T-helper 17 cell (primary cell): Measurements from ENCODE around the gene TENT5D. TPM values are rescaled to one million over a fixed set of nuclear protein-coding genes. Genes with fewer than 3 reads are reported as not detected.
"Not testable (repeated sequence)": the region's sequence is repeated elsewhere in the genome, so short reads cannot be mapped to it uniquely, and the experiment has no call there.

Experiments used
- ATAC-seq: fragments of 150-1000 bp; cut with Tn5 transposase; 2 replicates; pipeline ENCODE4 v1.10.0; 2021; ENCODE audit warnings: mild to moderate bottlenecking, moderate library complexity
- DNase-seq, 3 donors: peaks; one replicate each; pipeline versions ENCODE4 v3.0.0 to v3.0.0-alpha.2; 2020 to 2021
- H3K9me3 ChIP-seq: one replicate; pipeline ENCODE4 v1.7.0; 2013; ENCODE audit warnings: low read length, mild to moderate bottlenecking; ENCODE audit not compliant: control insufficient read depth, poor library complexity, severe bottlenecking
- H3K27ac Mint-ChIP-seq: one replicate; pipeline ENCODE4 v1.8.0; 2022; ENCODE audit warnings: mild to moderate bottlenecking, moderate library complexity, mixed read lengths
- H3K27me3 Mint-ChIP-seq: one replicate; pipeline ENCODE4 v1.8.0; 2022; ENCODE audit warnings: mixed read lengths
- H3K36me3 Mint-ChIP-seq: one replicate; pipeline ENCODE4 v1.8.0; 2022; ENCODE audit warnings: low read depth, mixed read lengths
- H3K4me1 Mint-ChIP-seq: one replicate; pipeline ENCODE4 v1.8.0; 2022; ENCODE audit warnings: mild to moderate bottlenecking, mixed read lengths
- H3K4me3 Mint-ChIP-seq: one replicate; pipeline ENCODE4 v1.8.0; 2022; ENCODE audit warnings: mild to moderate bottlenecking, moderate library complexity, mixed read lengths
- total RNA-seq, 4 donors: library from RNA in 2 of 4; stranded (reverse) in 2 of 4; gene quantifications; one replicate each; pipeline ENCODE4 v1.2.3 and lab custom pipeline; 2022 to 2026

TENT5D gene
- not detected for total RNA-seq
- 0 reads per million in 2 donors for total RNA-seq (lab: John Stamatoyannopoulos, UW)

- H3K27ac Mint-ChIP-seq: no peak within 1 kb of the TSS
- H3K4me1 Mint-ChIP-seq: no peaks in the 10 kb centered on the region
- no peak within 1 kb of the TSS for H3K4me3 Mint-ChIP-seq
- DNase-seq (no peak), ATAC-seq (no peak)
- no peaks in the 10 kb centered on the region for H3K9me3 ChIP-seq
- no peaks in the 10 kb centered on the region for H3K27me3 Mint-ChIP-seq
- no peaks in the 10 kb centered on the region for H3K36me3 Mint-ChIP-seq
Measured at GRCh38 chrX:80420147-80420546, at the start of gene TENT5D. Gene TENT5D (plus strand): TSS chrX:80420447. CDS start chrX:80442540, 22,093 bp downstream.

DNA sequence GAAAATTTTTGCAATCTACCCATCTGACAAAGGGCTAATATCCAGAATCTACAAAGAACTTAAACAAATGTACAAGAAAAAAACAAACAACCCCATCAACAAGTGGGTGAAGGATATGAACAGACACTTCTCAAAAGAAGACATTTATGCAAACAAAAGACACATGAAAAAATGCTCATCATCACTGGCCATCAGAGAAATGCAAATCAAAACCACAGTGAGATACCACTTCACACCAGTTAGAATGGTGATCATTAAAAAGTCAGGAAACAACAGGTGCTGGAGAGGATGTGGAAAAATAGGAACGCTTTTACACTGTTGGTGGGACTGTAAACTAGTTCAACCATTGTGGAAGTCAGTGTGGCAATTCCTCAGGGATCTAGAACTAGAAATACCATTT, 34.6 kb upstream of the TENT5D start:
- not testable (repeated sequence) for H3K27ac Mint-ChIP-seq, H3K9me3 ChIP-seq, H3K4me3 Mint-ChIP-seq, DNase-seq, H3K4me1 Mint-ChIP-seq, H3K27me3 Mint-ChIP-seq, ATAC-seq, H3K36me3 Mint-ChIP-seq

DNA sequence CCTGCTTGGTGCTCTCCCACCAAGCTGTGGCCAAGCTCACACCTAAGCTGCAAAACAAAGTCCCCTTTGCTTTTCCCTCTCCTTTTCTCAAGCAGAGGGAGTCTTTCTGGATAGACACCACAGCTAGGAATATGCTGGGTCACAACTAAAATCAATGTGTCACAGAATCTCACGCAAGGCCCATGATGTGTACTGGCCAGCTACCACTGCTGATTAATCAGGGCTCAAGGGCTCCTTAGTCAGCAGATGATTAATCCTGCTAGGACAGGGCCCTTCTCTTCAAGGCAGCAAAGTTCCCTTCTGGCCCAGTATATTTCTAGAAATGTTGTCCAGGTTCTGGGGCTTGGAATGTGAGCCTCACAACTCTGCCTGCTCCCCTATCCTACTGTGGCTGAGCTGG, 32.0 kb upstream of the TENT5D start:
- DNase-seq (no peak), ATAC-seq (no peak)
- Mint-ChIP-seq H3K27ac (no peak overlapping the region), H3K27me3 (no peaks in the 10 kb centered on the region), H3K36me3 (no peaks in the 10 kb centered on the region), H3K4me1 (no peaks in the 10 kb centered on the region), H3K4me3 (no peak overlapping the region)
- H3K9me3 ChIP-seq: no peaks in the 10 kb centered on the region

DNA sequence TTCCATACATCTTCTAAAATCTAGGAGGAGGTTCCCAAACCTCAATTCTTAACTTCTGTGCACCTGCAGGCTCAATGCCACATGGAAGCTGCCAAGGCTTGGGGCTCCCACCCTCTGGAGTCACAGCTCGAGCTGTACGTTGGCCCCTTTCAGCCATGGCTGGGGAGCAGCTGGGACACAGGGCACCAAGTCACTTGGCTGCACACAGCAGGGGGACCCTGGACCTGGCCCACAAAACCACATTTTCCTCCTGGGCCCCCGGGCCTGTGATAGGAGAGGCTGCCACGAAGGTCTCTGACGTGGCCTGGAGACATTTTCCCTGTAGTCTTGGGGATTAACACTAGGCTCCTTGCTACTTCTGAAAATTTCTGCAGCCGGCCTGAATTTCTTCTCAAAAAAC, 8.2 kb upstream of the TENT5D start:
- no peaks in the 10 kb centered on the region for H3K27me3 Mint-ChIP-seq
- no peak overlapping the region for H3K27ac Mint-ChIP-seq
- H3K4me3 Mint-ChIP-seq: no peak overlapping the region
- DNase-seq: no peak
- H3K4me1 Mint-ChIP-seq: no peaks in the 10 kb centered on the region
- H3K9me3 ChIP-seq: no peaks in the 10 kb centered on the region
- H3K36me3 Mint-ChIP-seq: no peaks in the 10 kb centered on the region
- ATAC-seq: no peak

GRCh38 chrX:80423000-80423399, 2.8 kb downstream of the TENT5D start:
- Mint-ChIP-seq H3K36me3 (no peaks in the 10 kb centered on the region), H3K27me3 (no peaks in the 10 kb centered on the region), H3K27ac (no peak overlapping the region), H3K4me3 (no peak overlapping the region), H3K4me1 (no peaks in the 10 kb centered on the region)
- H3K9me3 ChIP-seq: no peaks in the 10 kb centered on the region
- ATAC-seq: no peak
- DNase-seq: no peak

GRCh38 chrX:80423744-80424143, 3.5 kb downstream of the TENT5D start:
- ATAC-seq (no peak), DNase-seq (no peak)
- no peak overlapping the region for H3K4me3 Mint-ChIP-seq
- no peaks in the 10 kb centered on the region for H3K4me1 Mint-ChIP-seq
- no peaks in the 10 kb centered on the region for H3K9me3 ChIP-seq
- no peaks in the 10 kb centered on the region for H3K27me3 Mint-ChIP-seq
- H3K27ac Mint-ChIP-seq: no peak overlapping the region
- H3K36me3 Mint-ChIP-seq: no peaks in the 10 kb centered on the region

- DNase-seq: no peak
- no peak for ATAC-seq
- H3K9me3 ChIP-seq: no peaks in the 10 kb centered on the region
- no peak overlapping the region for H3K27ac Mint-ChIP-seq
- H3K27me3 Mint-ChIP-seq: no peaks in the 10 kb centered on the region
- no peak overlapping the region for H3K4me3 Mint-ChIP-seq
- H3K36me3 Mint-ChIP-seq: no peaks in the 10 kb centered on the region
- no peaks in the 10 kb centered on the region for H3K4me1 Mint-ChIP-seq
Measured at GRCh38 chrX:80430826-80431504, 10.7 kb downstream of the TENT5D start.

DNA sequence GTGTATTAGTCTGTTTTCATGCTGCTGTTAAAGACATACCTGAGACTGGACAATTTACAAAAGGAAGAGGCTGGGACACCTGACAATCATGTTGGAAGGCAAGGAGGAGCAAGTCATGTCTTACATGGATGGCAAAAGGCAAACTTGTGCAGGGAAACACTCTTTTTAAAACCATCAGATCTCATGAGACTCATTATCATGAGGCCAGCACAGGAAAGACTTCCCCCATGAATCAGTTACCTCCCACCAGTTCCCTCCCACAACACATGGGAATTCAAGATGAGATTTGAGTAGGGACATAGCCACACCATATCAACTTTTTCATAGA, 11.2 kb downstream of the TENT5D start:
- Mint-ChIP-seq H3K27me3 (no peaks in the 10 kb centered on the region), H3K36me3 (no peaks in the 10 kb centered on the region), H3K4me3 (no peak overlapping the region), H3K27ac (no peak overlapping the region), H3K4me1 (no peaks in the 10 kb centered on the region)
- H3K9me3 ChIP-seq: no peaks in the 10 kb centered on the region
- no peak for ATAC-seq
- DNase-seq: no peak

- H3K36me3 Mint-ChIP-seq: no peaks in the 10 kb centered on the region
- H3K9me3 ChIP-seq: no peaks in the 10 kb centered on the region
- no peaks in the 10 kb centered on the region for H3K27me3 Mint-ChIP-seq
- H3K4me3 Mint-ChIP-seq: no peak overlapping the region
- H3K27ac Mint-ChIP-seq: no peak overlapping the region
- no peak for DNase-seq
- ATAC-seq: no peak
- H3K4me1 Mint-ChIP-seq: no peaks in the 10 kb centered on the region
Measured at GRCh38 chrX:80432441-80432840, 12.2 kb downstream of the TENT5D start.

DNA sequence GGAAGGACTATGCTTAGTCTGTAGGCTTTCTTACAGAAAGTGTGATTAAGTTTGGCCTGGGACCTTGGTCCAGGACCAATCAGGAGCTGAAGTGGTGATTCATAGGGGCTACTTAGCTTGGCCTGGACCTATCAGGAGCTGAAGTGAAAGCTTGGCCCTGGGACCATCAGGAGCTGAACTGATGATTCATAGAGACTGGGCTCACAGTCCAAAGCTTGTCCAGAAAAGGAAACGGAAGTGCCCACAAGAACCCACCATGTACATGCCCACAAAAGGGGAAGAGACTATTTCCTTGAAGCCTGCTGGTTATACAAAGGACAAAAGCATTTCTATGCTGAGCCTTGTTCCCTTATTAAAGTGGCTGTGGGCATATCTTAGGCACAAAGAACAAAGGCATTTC, 12.6 kb downstream of the TENT5D start:
- Mint-ChIP-seq H3K27ac (no peak overlapping the region), H3K36me3 (no peaks in the 10 kb centered on the region), H3K4me3 (no peak overlapping the region), H3K4me1 (no peaks in the 10 kb centered on the region), H3K27me3 (no peaks in the 10 kb centered on the region)
- H3K9me3 ChIP-seq: no peaks in the 10 kb centered on the region
- ATAC-seq (no peak), DNase-seq (no peak)

GRCh38 chrX:80468166-80468565, 47.9 kb downstream of the TENT5D start:
- not testable (repeated sequence) for H3K4me3 Mint-ChIP-seq, ATAC-seq, H3K4me1 Mint-ChIP-seq, DNase-seq, H3K36me3 Mint-ChIP-seq, H3K27me3 Mint-ChIP-seq, H3K9me3 ChIP-seq, H3K27ac Mint-ChIP-seq

- Mint-ChIP-seq H3K4me3 (no peak overlapping the region), H3K4me1 (no peaks in the 10 kb centered on the region), H3K27ac (no peak overlapping the region), H3K27me3 (no peaks in the 10 kb centered on the region), H3K36me3 (no peaks in the 10 kb centered on the region)
- no peak for DNase-seq
- H3K9me3 ChIP-seq: no peaks in the 10 kb centered on the region
- ATAC-seq: no peak
Measured at GRCh38 chrX:80471582-80471981, 51.3 kb downstream of the TENT5D start.

- no peak for ATAC-seq
- H3K36me3 Mint-ChIP-seq: no peaks in the 10 kb centered on the region
- no peaks in the 10 kb centered on the region for H3K27me3 Mint-ChIP-seq
Measured at GRCh38 chrX:80485543-80485942, 65.3 kb downstream of the TENT5D start.

GRCh38 chrX:80486299-80486698, 66.1 kb downstream of the TENT5D start:
- no peaks in the 10 kb centered on the region for H3K36me3 Mint-ChIP-seq
- H3K27ac Mint-ChIP-seq: no peak overlapping the region

More at GRCh38 chrX:80485543-80485942, 65.3 kb downstream of the TENT5D start:
- H3K4me1 Mint-ChIP-seq: no peaks in the 10 kb centered on the region
- no peak overlapping the region for H3K27ac Mint-ChIP-seq
- H3K9me3 ChIP-seq: no peaks in the 10 kb centered on the region
- DNase-seq: no peak
- no peak overlapping the region for H3K4me3 Mint-ChIP-seq

More at GRCh38 chrX:80486299-80486698, 66.1 kb downstream of the TENT5D start:
- Mint-ChIP-seq H3K4me1 (no peaks in the 10 kb centered on the region), H3K27me3 (no peaks in the 10 kb centered on the region), H3K4me3 (no peak overlapping the region)
- DNase-seq (no peak), ATAC-seq (no peak)
- H3K9me3 ChIP-seq: no peaks in the 10 kb centered on the region
